Measurements from ENCODE around the gene DEPP1.

Gene DEPP1

DNA sequence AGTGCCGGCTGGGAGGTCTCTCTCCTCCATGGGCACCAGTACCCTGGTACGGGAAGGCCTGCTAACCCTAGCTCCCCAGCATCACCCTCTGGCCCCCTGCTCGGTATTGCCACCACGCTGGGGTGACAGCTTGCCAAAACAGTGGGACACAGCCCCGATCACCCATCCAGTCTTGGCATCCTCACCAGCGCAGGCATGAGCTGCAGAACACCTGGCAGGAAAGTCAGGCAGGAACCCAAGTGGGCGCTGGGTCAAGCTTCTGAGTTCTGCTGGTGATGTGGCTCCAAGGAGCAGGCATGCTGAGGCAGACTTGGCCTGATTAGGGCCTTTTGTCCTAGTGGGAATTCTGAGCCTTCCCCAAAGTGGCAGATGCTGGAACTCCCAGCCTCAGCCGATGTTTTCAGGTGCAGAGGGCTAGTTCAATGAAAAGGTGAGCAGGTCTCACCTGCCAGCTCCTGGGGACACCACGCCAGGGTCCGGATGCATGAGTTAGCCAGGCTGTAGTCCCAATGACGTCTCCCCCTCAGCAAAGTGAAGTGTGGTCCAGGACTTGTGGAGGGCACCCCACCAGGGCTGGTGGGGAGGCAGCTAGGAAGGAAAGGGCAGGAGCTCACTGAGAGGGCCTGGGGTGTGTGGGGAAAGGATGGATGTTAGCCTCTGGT lies 13.6 kb upstream of the DEPP1 start:
- TF ChIP-seq, protein P1, sequence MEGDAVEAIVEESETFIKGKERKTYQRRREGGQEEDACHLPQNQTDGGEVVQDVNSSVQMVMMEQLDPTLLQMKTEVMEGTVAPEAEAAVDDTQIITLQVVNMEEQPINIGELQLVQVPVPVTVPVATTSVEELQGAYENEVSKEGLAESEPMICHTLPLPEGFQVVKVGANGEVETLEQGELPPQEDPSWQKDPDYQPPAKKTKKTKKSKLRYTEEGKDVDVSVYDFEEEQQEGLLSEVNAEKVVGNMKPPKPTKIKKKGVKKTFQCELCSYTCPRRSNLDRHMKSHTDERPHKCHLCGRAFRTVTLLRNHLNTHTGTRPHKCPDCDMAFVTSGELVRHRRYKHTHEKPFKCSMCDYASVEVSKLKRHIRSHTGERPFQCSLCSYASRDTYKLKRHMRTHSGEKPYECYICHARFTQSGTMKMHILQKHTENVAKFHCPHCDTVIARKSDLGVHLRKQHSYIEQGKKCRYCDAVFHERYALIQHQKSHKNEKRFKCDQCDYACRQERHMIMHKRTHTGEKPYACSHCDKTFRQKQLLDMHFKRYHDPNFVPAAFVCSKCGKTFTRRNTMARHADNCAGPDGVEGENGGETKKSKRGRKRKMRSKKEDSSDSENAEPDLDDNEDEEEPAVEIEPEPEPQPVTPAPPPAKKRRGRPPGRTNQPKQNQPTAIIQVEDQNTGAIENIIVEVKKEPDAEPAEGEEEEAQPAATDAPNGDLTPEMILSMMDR (IDR thresholded peaks at IDR 0.05; ENCODE audit: insufficient read depth, low read length, poor library complexity, severe bottlenecking) = no peak
- DNase-seq (ENCODE audit: extremely low read depth, insufficient read length) = no peak
- peaks cover 25% of the 10 kb centered on the region for H3K36me3 ChIP-seq (ENCODE audit: control insufficient read depth, insufficient read depth, low read length)
- no peaks in the 10 kb centered on the region for H3K27me3 ChIP-seq (replicated peaks; ENCODE audit: control insufficient read depth, insufficient read depth, low read length)
- H3K4me3 ChIP-seq (replicated peaks; ENCODE audit: low read depth, low read length) = no peak overlapping the region

DNA sequence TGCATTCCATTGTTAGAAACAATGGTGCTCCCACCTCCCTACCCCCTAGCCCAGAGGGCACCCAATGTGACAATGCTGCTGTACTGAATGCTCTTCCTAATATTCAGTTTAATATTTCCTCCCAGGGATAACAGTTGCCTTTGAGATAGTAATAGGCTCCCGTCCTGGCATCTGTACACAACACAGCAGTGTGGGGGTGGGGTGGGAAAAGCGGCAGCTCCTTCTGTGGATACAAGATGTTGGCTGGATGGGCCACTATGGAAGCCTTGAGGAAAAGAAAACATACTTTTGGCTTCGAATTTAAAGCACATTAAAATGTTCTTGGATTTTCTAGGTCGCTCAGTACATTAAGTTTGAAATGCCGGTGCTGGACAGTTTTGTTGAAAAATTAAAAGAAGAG lies 13.0 kb upstream of the DEPP1 start:
- DNase-seq (ENCODE audit: extremely low read depth, insufficient read length) = no peak
- H3K4me3 ChIP-seq (replicated peaks; ENCODE audit: low read depth, low read length) = no peak overlapping the region

DNA sequence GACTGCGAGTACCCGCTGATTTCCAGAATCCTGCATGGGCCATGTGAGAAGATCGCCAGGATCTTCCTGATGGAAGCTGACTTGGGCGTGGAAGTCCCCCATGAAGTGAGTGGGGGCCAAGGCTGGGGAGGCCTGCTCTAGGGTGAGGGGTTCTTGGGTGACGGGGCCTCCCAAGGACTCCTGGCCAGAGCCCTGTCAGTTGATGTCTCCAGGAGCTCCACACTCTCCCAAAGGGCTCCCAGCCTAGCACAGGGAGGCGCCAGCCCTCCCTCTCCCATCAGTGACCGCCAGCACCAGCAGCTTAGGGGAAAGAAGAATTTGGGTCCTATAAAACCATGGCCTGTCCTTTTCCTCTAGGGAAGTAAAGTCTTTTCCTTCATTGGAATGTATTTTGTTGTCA lies 12.4 kb upstream of the DEPP1 start:
- Histone ChIP-seq H3K27me3 (replicated peaks; ENCODE audit: control insufficient read depth, insufficient read depth, low read length) (no peaks in the 10 kb centered on the region), H3K36me3 (ENCODE audit: control insufficient read depth, insufficient read depth, low read length) (peaks cover 25% of the 10 kb centered on the region), H3K4me3 (replicated peaks; ENCODE audit: low read depth, low read length) (no peak overlapping the region)
- TF ChIP-seq, protein P1 (IDR thresholded peaks at IDR 0.05; ENCODE audit: insufficient read depth, low read length, poor library complexity, severe bottlenecking) = no peak
- no peak for DNase-seq (ENCODE audit: extremely low read depth, insufficient read length)

More for the DNA sequence above, 13.0 kb upstream of the DEPP1 start:
- Histone ChIP-seq H3K27me3 (replicated peaks; ENCODE audit: control insufficient read depth, insufficient read depth, low read length) (no peaks in the 10 kb centered on the region), H3K36me3 (ENCODE audit: control insufficient read depth, insufficient read depth, low read length) (peaks cover 25% of the 10 kb centered on the region)
- TF ChIP-seq, protein P1 (IDR thresholded peaks at IDR 0.05; ENCODE audit: insufficient read depth, low read length, poor library complexity, severe bottlenecking) = no peak

- DNase-seq (ENCODE audit: extremely low read depth, insufficient read length) = no peak
- Histone ChIP-seq H3K27me3 (replicated peaks; ENCODE audit: control insufficient read depth, insufficient read depth, low read length) (no peaks in the 10 kb centered on the region), H3K36me3 (ENCODE audit: control insufficient read depth, insufficient read depth, low read length) (peaks cover 25% of the 10 kb centered on the region), H3K4me3 (replicated peaks; ENCODE audit: low read depth, low read length) (no peak overlapping the region)
- TF ChIP-seq, protein P1 (IDR thresholded peaks at IDR 0.05; ENCODE audit: insufficient read depth, low read length, poor library complexity, severe bottlenecking) = no peak
Observed at GRCh38 chr10:44990302-44990655, 11.7 kb upstream of the DEPP1 start.

DNA sequence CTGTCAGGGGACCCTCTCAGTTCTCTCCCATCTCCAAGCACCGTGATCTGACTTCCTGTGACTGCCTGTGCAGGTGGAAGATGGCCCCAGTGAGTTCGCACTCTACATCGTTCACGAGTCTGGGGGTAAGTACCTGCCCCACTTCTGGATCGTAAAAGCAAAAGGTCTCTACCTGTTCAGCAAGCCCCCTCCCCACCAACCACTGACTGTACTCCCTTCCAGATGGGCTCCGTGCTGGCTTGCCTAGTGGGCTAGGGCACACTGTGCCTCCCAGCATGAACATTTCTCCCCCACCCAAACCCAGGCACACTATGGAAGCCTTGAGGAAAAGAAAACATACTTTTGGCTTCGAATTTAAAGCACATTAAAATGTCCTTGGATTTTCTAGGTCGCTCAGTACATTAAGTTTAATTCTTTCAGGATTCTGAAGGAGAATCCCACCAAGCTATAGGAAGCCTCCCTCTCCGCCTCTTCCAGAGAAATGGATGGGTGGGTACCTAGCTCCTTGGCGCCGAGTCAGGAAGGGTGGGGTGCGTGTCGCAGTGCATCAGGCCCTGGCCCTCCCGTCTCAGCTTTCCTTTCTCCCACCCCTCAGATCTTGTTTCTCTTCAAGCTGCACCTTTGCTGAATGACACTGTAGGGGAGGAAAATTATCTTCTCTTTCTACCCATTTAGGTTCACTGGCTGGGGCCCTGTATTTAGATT lies 11.1 kb upstream of the DEPP1 start:
- TF ChIP-seq, protein P1 (IDR thresholded peaks at IDR 0.05; ENCODE audit: insufficient read depth, low read length, poor library complexity, severe bottlenecking) = no peak
- Histone ChIP-seq H3K36me3 (ENCODE audit: control insufficient read depth, insufficient read depth, low read length) (peaks cover 30% of the 10 kb centered on the region), H3K4me3 (replicated peaks; ENCODE audit: low read depth, low read length) (no peak overlapping the region), H3K27me3 (replicated peaks; ENCODE audit: control insufficient read depth, insufficient read depth, low read length) (no peaks in the 10 kb centered on the region)
- no peak for DNase-seq (ENCODE audit: extremely low read depth, insufficient read length)

Data from GM06990 (cell line).